ENCODE measurements around the gene ZNF253.
"Not testable (repeated sequence)": the region's sequence is repeated elsewhere in the genome, so short reads cannot be mapped to it uniquely, and the experiment has no call there.

The ZNF253 gene

GRCh38 chr19:19900139-19900728 lies 34.6 kb downstream of the ZNF253 start:
- DNase-seq, result peak; percentile 72

- peak; percentile 92 for DNase-seq
These were observed 35.2 kb downstream of the ZNF253 start, which contains the start of gene ZNF93 for GRCh38 chr19:19900729-19901444. TSS of gene ZNF93 (plus strand) at chr19:19900946. CDS start at chr19:19901089, 143 bp downstream.

GRCh38 chr19:19907551-19907950 lies 41.9 kb downstream of the ZNF253 start:
- not testable (repeated sequence) for DNase-seq

GRCh38 chr19:19909654-19910053 lies 44.0 kb downstream of the ZNF253 start:
- no peak for DNase-seq

GRCh38 chr19:19911150-19911549 lies 45.5 kb downstream of the ZNF253 start:
- DNase-seq, result no peak

- DNase-seq, result no peak
These were observed 48.9 kb downstream of the ZNF253 start for GRCh38 chr19:19914596-19914995.

- DNase-seq, result not testable (repeated sequence)
These were observed 64.7 kb downstream of the ZNF253 start for GRCh38 chr19:19930417-19930816.

- DNase-seq, result not testable (repeated sequence)
These were observed 68.0 kb downstream of the ZNF253 start for GRCh38 chr19:19933432-19934314.

- no peak for DNase-seq
These were observed 71.7 kb downstream of the ZNF253 start for GRCh38 chr19:19937403-19937802.

- no peak for DNase-seq
These were observed 72.8 kb downstream of the ZNF253 start for GRCh38 chr19:19938449-19938848.

GRCh38 chr19:19943848-19944582 lies 78.3 kb downstream of the ZNF253 start:
- DNase-seq, result no peak
